CD4-positive, CD25-positive, alpha-beta regulatory T cell (primary cell): ENCODE data around the gene RFC5. TPM values are rescaled to one million over a fixed set of nuclear protein-coding genes. Genes with fewer than 3 reads are reported as not detected.

ENCODE experiments used
- ATAC-seq, 2 donors: fragments of 150-1000 bp; cut with Tn5 transposase; one replicate each; pipeline ENCODE4 v1.10.0; 2021; ENCODE audit warnings: low read depth in 2 of 2, moderate number of reproducible peaks in 2 of 2, moderate library complexity in 1 of 2
- DNase-seq, 3 donors: peaks; one replicate each; pipeline versions ENCODE4 v3.0.0 to v3.0.0-alpha.2; 2012 to 2022; ENCODE audit warnings: mixed read lengths in 1 of 3
- H3K27ac ChIP-seq: one replicate; pipeline ENCODE4 v1.7.0; 2013; ENCODE audit warnings: mild to moderate bottlenecking, low read length; ENCODE audit not compliant: insufficient read depth, poor library complexity, severe bottlenecking
- H3K27me3 ChIP-seq: one replicate; pipeline ENCODE4 v1.7.0; 2013; ENCODE audit warnings: low read length; ENCODE audit not compliant: control insufficient read depth, insufficient read depth
- H3K36me3 ChIP-seq: one replicate; pipeline ENCODE4 v1.7.0; 2013; ENCODE audit warnings: mild to moderate bottlenecking, low read length, moderate library complexity; ENCODE audit not compliant: control insufficient read depth, insufficient read depth
- H3K4me1 ChIP-seq: 2 replicates; pipeline ENCODE4 v1.7.0; 2013; ENCODE audit warnings: mild to moderate bottlenecking, low read length; ENCODE audit not compliant: insufficient read depth, control insufficient read depth, poor library complexity, severe bottlenecking
- H3K4me3 ChIP-seq: one replicate; pipeline ENCODE4 v1.7.0; 2013; ENCODE audit warnings: low read depth, mild to moderate bottlenecking, low read length, moderate library complexity
- H3K9me3 ChIP-seq, 2 experiments: 1 replicate in 1 of 2; 2 replicates in 1 of 2; pipeline ENCODE4 v1.7.0; 2013; ENCODE audit warnings: low read length in 2 of 2, mild to moderate bottlenecking in 1 of 2, moderate library complexity in 1 of 2; ENCODE audit not compliant: control insufficient read depth in 2 of 2
- H3K27ac Mint-ChIP-seq, 3 donors: one replicate each; pipeline ENCODE4 v1.8.0; 2020 to 2022; ENCODE audit warnings: mild to moderate bottlenecking in 3 of 3, mixed read lengths in 3 of 3, moderate library complexity in 2 of 3
- H3K27me3 Mint-ChIP-seq: one replicate; pipeline ENCODE4 v1.8.0; 2022; ENCODE audit warnings: mild to moderate bottlenecking, mixed read lengths
- H3K36me3 Mint-ChIP-seq: one replicate; pipeline ENCODE4 v1.8.0; 2020; ENCODE audit warnings: mixed read lengths
- H3K4me1 Mint-ChIP-seq, 4 donors: one replicate each; pipeline ENCODE4 v1.8.0; 2020 to 2022; ENCODE audit warnings: mixed read lengths in 4 of 4, mild to moderate bottlenecking in 1 of 4
- H3K4me3 Mint-ChIP-seq, 4 donors: one replicate each; pipeline ENCODE4 v1.8.0; 2020 to 2022; ENCODE audit warnings: mild to moderate bottlenecking in 4 of 4, mixed read lengths in 4 of 4, moderate library complexity in 3 of 4
- H3K9me3 Mint-ChIP-seq, 7 donors: one replicate each; pipeline ENCODE4 v1.8.0; 2020 to 2022; ENCODE audit warnings: mixed read lengths in 7 of 7, mild to moderate bottlenecking in 3 of 7, moderate library complexity in 2 of 7
- polyA plus RNA-seq, 4 donors: library from polyadenylated mRNA; unstranded; fragments of 300-500 nt; fragmentation: Illumina TruSeq; gene quantifications; one replicate each; pipeline ENCODE4 v1.2.3, GENCODE V29; 2021
- total RNA-seq: library from RNA; stranded (reverse); gene quantifications from one replicate; pipeline ENCODE4 v1.2.3, GENCODE V29; 2022

The RFC5 gene
- total and polyA plus RNA-seq, 5 donors from 2014 or later = 12.0 to 21.1 (median 20.1) TPM

DNA sequence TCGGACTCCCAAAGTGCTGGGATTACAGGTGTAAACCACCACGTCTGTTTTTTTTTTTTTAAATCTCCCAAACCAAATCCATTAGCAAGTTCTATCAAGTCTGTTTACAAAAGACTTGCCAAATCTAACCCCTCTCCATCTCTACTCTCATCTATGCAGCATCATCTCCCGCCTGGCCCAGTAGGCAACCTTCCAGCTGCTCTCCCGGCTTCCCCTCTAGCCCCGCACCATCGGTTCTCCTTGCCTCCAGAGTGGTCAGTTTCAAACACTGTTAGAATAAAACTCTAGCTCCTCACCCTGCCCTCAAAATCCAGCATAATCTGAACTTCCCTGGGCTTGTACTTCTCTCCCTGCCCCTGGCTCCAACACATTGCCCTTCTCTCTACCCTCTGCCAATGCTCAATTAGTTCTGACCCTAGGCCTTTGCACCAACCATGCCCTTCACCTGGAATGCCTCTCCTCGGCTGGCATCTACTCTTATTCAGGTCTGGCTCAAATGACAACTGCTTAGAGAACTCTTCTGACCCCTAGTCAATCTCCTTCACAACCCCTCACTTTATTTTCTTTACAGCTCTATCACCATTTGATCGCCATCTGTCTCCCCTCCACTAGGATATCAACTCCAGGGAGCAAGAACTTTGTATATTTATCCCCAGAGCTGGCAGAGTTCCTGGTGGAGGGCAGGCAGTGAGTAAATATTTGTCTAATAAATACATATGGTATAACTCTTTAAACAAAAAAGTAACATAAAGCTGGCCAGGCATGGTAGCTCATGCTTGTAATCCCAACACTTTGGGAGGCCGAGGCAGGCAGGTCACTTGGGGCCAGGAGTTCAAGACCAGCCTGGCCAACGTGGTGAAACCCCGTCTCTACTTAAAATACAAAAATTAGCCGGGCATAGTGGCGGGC lies 39.6 kb downstream of the RFC5 start:
- DNase-seq = no peak
- no peak for ATAC-seq
- peaks cover 13% of the 10 kb centered on the region for H3K36me3 Mint-ChIP-seq
- H3K4me3 ChIP-seq = no peak overlapping the region
- no peak overlapping the region for H3K27ac ChIP-seq
- no peaks in the 10 kb centered on the region for H3K27me3 ChIP-seq
- H3K9me3 Mint-ChIP-seq = peaks cover 0 to 2% (median 0%) of the 10 kb centered on the region in 7 donors
- H3K4me1 Mint-ChIP-seq = peaks cover 20 to 54% (median 39%) of the 10 kb centered on the region in 4 donors
- peak overlapping the region in 1 of 4 donors; percentile 3 for H3K4me3 Mint-ChIP-seq
- H3K9me3 ChIP-seq = no peaks in the 10 kb centered on the region
- H3K36me3 ChIP-seq = peaks cover 9% of the 10 kb centered on the region
- H3K4me1 ChIP-seq = peaks cover 17% of the 10 kb centered on the region
- peak overlapping the region in 2 of 3 donors; percentile 3 to 93 for H3K27ac Mint-ChIP-seq
- H3K27me3 Mint-ChIP-seq = no peaks in the 10 kb centered on the region

DNA sequence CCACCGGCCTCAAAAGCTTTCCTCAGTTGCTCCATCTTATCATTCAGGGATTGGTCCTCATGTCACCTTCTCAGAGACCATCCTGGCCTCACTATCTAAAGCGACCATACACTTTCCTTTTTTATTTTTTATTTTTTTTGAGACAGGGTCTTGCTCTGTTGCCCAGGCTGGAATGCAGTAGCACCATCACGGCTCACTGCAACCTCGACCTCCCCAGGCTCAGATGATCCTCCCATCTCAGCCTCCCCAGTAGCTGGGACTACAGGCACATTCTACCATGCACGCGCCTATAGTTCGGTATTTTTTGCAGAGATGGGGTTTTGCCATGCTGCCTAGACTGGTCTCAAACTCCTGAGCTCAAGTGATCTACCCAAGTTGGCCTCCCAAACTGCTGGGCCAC lies 41.7 kb downstream of the RFC5 start:
- Mint-ChIP-seq H3K4me3 (peak overlapping the region in 2 of 4 donors; percentile 15 to 93), H3K9me3 (no peaks in the 10 kb centered on the region), H3K36me3 (peaks cover 3% of the 10 kb centered on the region), H3K27me3 (no peaks in the 10 kb centered on the region), H3K4me1 (peaks cover 16 to 50% (median 39%) of the 10 kb centered on the region in 4 donors), H3K27ac (peak overlapping the region in 1 of 3 donors; percentile 88)
- Histone ChIP-seq H3K9me3 (no peaks in the 10 kb centered on the region), H3K4me3 (no peak overlapping the region), H3K36me3 (no peaks in the 10 kb centered on the region), H3K4me1 (peaks cover 35% of the 10 kb centered on the region), H3K27me3 (no peaks in the 10 kb centered on the region), H3K27ac (no peak overlapping the region)
- DNase-seq (no peak), ATAC-seq (no peak)

DNA sequence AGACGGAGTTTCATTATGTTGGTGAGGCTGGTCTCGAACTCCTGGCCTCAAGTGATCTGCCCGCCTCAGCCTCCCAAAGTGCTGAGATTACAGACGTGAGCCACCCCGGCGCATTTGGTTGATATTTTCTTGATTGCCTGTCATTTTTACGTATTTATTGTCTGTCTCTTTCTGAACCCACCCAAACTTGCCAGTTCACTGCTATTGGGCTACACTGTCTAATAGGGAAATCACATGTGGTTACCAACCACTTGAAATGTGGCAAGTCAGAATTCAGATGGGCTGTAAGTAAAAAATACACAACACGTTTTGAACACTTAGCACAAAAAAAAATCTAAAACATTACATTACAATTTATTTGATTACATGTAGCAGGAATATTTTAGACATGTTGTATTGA lies 42.4 kb downstream of the RFC5 start:
- Mint-ChIP-seq H3K36me3 (no peaks in the 10 kb centered on the region), H3K4me1 (peaks cover 10 to 54% (median 40%) of the 10 kb centered on the region in 4 donors), H3K4me3 (peak overlapping the region; percentile 93 to 98 (median 94)), H3K27ac (peak overlapping the region; percentile 88 to 97 (median 97)), H3K27me3 (no peaks in the 10 kb centered on the region), H3K9me3 (no peaks in the 10 kb centered on the region)
- Histone ChIP-seq H3K4me3 (no peak overlapping the region), H3K27me3 (no peaks in the 10 kb centered on the region), H3K4me1 (peaks cover 36% of the 10 kb centered on the region), H3K36me3 (no peaks in the 10 kb centered on the region), H3K27ac (peak overlapping the region; percentile 24), H3K9me3 (no peaks in the 10 kb centered on the region)
- DNase-seq (no peak), ATAC-seq (no peak)

DNA sequence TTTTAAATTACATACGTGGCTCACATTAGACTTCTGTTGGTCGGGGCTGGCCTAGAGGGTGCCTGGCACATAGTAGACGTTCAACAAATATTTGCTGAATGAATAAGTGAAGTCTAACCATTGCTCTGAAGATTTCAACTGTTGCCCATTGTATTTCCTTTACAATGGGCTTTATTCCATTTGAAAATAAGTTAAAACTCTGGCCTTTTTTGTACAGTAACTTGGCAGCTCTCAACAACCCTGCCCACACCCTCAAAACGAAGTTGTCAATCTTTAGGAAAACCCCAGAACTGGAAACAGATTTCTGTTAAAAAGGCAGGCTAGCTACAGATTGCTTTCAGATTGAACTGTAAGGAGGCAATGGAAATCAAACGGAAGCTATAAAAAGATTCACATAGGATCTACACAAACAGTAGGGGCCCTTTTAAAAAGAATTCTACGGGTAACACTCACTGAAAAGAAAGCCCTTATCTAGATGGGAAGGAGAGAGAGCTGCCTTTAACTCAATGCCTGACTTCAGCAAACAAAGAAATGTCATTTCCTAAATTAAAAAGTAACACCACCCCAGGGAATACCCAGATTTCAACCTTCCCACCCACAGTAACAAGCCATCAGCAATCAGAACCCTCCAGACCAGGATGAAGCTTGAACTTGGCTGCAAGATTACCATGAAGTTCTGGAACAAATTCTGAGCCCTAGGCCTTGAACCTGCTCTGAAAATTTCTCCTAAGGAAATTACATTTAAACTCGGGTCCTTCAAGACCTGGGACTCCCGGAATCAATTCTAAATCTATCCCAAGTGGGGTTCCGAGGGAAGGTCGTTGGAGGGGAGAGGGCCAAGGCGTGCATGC lies 43.1 kb downstream of the RFC5 start:
- H3K4me1 Mint-ChIP-seq = peaks cover 10 to 61% (median 45%) of the 10 kb centered on the region in 4 donors
- Histone ChIP-seq H3K4me1 (peaks cover 43% of the 10 kb centered on the region), H3K9me3 (no peaks in the 10 kb centered on the region), H3K36me3 (no peaks in the 10 kb centered on the region), H3K4me3 (peak overlapping the region; percentile 77), H3K27me3 (no peaks in the 10 kb centered on the region), H3K27ac (peak overlapping the region; percentile 78)
- DNase-seq = peak in 1 of 3 donors; percentile 9
- peak overlapping the region; percentile 88 to 97 (median 97) for H3K27ac Mint-ChIP-seq
- ATAC-seq = no peak
- H3K4me3 Mint-ChIP-seq = peak overlapping the region; percentile 93 to 98 (median 94)
- H3K27me3 Mint-ChIP-seq = no peaks in the 10 kb centered on the region
- no peaks in the 10 kb centered on the region for H3K36me3 Mint-ChIP-seq
- no peaks in the 10 kb centered on the region for H3K9me3 Mint-ChIP-seq

DNA sequence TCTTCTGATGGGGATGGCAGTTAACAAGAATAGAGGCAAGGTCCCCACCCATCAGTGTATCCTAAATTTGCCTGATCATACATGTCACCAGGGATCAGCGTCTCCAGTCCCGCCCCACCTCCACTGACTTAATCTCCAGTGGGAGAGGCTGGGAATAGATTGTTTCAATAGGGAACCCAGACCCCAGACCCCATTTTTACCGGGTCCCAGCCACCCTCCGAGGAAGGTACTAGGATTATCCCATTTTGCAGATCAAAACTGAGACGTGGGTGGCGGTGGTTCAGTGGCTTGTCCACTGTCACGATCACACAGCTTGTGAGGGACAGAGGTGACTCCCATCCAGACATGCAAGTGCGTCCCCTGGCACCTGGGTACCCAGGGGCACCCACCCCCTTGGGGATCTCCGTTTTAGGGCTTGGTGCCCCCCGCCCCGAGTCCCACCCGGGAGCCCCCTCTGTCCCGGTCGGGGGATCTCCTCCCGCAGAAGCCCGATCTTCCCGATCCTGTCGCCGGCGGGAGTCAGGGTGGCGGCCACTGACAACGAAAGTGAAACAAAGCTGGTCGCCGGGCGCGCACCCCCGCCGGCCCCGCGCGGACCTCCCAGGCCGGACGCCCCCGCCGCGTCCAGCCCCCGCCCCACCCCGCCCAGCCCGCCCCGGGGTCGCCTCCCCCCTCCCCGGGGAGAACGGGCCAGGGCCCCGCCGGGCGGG lies 44.0 kb downstream of the RFC5 start:
- Histone ChIP-seq H3K4me3 (peak overlapping the region; percentile 77), H3K36me3 (no peaks in the 10 kb centered on the region), H3K27me3 (peaks cover 2% of the 10 kb centered on the region), H3K27ac (peak overlapping the region; percentile 78), H3K4me1 (peaks cover 49% of the 10 kb centered on the region), H3K9me3 (no peaks in the 10 kb centered on the region)
- H3K4me3 Mint-ChIP-seq = peak overlapping the region; percentile 93 to 98 (median 94)
- peaks cover 4% of the 10 kb centered on the region for H3K27me3 Mint-ChIP-seq
- H3K9me3 Mint-ChIP-seq = no peaks in the 10 kb centered on the region
- H3K4me1 Mint-ChIP-seq = peaks cover 13 to 67% (median 48%) of the 10 kb centered on the region in 4 donors
- peak overlapping the region; percentile 88 to 97 (median 97) for H3K27ac Mint-ChIP-seq
- H3K36me3 Mint-ChIP-seq = no peaks in the 10 kb centered on the region
- ATAC-seq (peak; percentile 6 to 19), DNase-seq (peak; percentile 21 to 38 (median 32))

DNA sequence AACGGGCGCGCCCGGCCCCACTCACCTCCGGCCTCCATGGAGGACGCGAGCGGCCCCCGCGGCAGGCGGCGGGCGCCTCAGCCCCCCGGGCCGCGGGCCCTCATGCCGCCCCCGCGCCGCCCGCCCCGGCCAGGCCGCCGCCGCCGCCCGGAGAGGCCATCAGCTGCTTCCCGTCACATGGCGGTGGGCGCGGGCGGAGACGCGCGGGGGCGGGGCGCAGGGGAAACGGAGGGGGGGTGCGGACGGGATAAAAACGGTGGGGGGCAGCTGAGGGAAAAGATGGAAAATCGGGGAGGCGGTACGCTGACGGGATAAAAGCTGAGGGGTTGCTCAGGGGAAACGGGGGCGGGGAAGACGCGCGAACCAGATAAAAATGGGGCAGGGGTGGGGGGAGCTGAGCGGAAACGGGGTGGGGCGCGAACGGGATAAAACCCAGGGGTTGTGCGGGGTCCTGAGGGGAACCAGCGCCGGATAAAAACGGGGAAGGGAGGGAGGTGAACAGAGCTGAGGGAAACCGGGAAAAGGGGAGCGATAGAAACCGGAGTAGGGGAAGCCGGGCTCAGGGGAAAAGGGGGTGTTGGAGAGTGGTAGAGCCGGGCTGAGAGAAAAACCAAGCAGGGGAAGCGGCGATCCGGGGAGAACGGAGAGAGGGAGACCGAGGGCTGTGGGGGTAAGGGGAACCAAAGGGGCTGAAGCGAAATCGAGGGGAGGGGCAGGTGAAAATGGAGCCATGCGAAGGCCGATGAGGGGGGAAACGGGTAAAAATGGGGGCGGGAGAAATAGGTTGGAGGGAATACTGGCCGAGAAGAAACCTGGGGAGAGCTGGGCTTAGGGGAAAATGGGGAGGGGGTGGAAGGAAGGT lies 44.7 kb downstream of the RFC5 start, which contains the start of gene WSB2:
Gene WSB2 (minus strand): TSS at position 169 of the 862 bp plus-strand sequence. CDS start 131 bp downstream, at position 38.
- H3K27ac Mint-ChIP-seq = peak within 1 kb of the TSS; percentile 88 to 97 (median 97)
- ATAC-seq (peak; percentile 29 to 38), DNase-seq (peak; percentile 45 to 60 (median 55))
- H3K4me3 Mint-ChIP-seq = peak within 1 kb of the TSS; percentile 93 to 98 (median 95)
- peak within 1 kb of the TSS; percentile 88 for H3K4me3 ChIP-seq
- no peaks in the 10 kb centered on the region for H3K36me3 Mint-ChIP-seq
- peaks cover 2% of the 10 kb centered on the region for H3K27me3 ChIP-seq
- no peaks in the 10 kb centered on the region for H3K9me3 ChIP-seq
- H3K4me1 ChIP-seq = peaks cover 48% of the 10 kb centered on the region
- H3K27me3 Mint-ChIP-seq = peaks cover 7% of the 10 kb centered on the region
- peak within 1 kb of the TSS; percentile 79 for H3K27ac ChIP-seq
- H3K9me3 Mint-ChIP-seq = no peaks in the 10 kb centered on the region
- H3K4me1 Mint-ChIP-seq = peaks cover 17 to 68% (median 47%) of the 10 kb centered on the region in 4 donors
- H3K36me3 ChIP-seq = no peaks in the 10 kb centered on the region
